GM12878 (cell line): ENCODE measurements around the gene SMIM17. TPM values are rescaled to one million over a fixed set of nuclear protein-coding genes. Genes with fewer than 3 reads are reported as not detected.

ENCODE experiments used
- ATF7 ChIP-seq: fragments of 450-650 bp; IDR thresholded peaks from 2 replicates; pipeline ENCODE4 v1.6.1; 2016; ENCODE audit warnings: low read depth, mild to moderate bottlenecking
- BCL11A ChIP-seq: IDR thresholded peaks from 2 replicates; pipeline ENCODE4 v1.6.1; 2011; ENCODE audit warnings: low read depth, low read length
- BCL3 ChIP-seq: IDR thresholded peaks from 2 replicates; pipeline ENCODE4 v1.6.1; 2011; ENCODE audit warnings: borderline replicate concordance, low read depth, mild to moderate bottlenecking, moderate library complexity, low read length; ENCODE audit not compliant: insufficient read depth, poor library complexity, severe bottlenecking
- CHD4 ChIP-seq: fragments of 200-600 bp; sonication (generic); IDR thresholded peaks from 2 replicates; pipeline ENCODE4 v1.6.1; 2016; ENCODE audit warnings: mild to moderate bottlenecking
- FOXK2 ChIP-seq: fragments of 450-650 bp; IDR thresholded peaks from 2 replicates; pipeline ENCODE4 v1.6.1; 2017; ENCODE audit warnings: mild to moderate bottlenecking, moderate library complexity
- FOXM1 ChIP-seq: IDR thresholded peaks from 2 replicates; pipeline ENCODE4 v1.6.1; 2012; ENCODE audit warnings: low read depth, mild to moderate bottlenecking, inconsistent platforms, low read length, moderate library complexity
- HCFC1 ChIP-seq: fragments of 150-350 bp; IDR thresholded peaks from 2 replicates; pipeline ENCODE4 v1.6.1; 2014; ENCODE audit warnings: low read length
- HDGF ChIP-seq: fragments of 450-650 bp; IDR thresholded peaks from 2 replicates; pipeline ENCODE4 v1.6.1; 2016; ENCODE audit warnings: antibody characterized with exemption
- IRF3 ChIP-seq: fragments of 450-650 bp; IDR thresholded peaks from 2 replicates; pipeline ENCODE4 v1.6.1; 2014; ENCODE audit warnings: mild to moderate bottlenecking
- MAX ChIP-seq: IDR thresholded peaks from 2 replicates; pipeline ENCODE4 v1.6.1; 2012; ENCODE audit warnings: low read depth, low read length, improper control_type of control experiment
- MTA3 ChIP-seq: IDR thresholded peaks from 2 replicates; pipeline ENCODE4 v1.6.1; 2012; ENCODE audit warnings: low read length, inconsistent platforms, borderline replicate concordance
- NFYB ChIP-seq: IDR thresholded peaks from 2 replicates; pipeline ENCODE4 v1.6.1; 2011; ENCODE audit warnings: low read depth, mild to moderate bottlenecking, low read length, improper control_type of control experiment, moderate library complexity; ENCODE audit not compliant: insufficient read depth
- NRF1 ChIP-seq: conservative IDR thresholded peaks from 2 replicates; pipeline ENCODE4 v1.6.1; 2011; ENCODE audit warnings: mild to moderate bottlenecking, low read depth, low read length, improper control_type of control experiment
- POU2F2 ChIP-seq: IDR thresholded peaks from 3 replicates; pipeline ENCODE4 v1.6.1; 2011; ENCODE audit warnings: low read depth, mild to moderate bottlenecking, low read length, borderline replicate concordance
- PRDM15 ChIP-seq: fragments of 450-650 bp; formaldehyde crosslinking; IDR thresholded peaks from 2 replicates; pipeline ENCODE4 v1.4.0; 2020; ENCODE audit warnings: mild to moderate bottlenecking, moderate library complexity
- RBBP5 ChIP-seq: fragments of 200-600 bp; sonication (generic); conservative IDR thresholded peaks from 2 replicates; pipeline ENCODE4 v1.6.1; 2016
- TARDBP ChIP-seq: IDR thresholded peaks from 2 replicates; pipeline ENCODE4 v1.6.1; 2016; ENCODE audit warnings: borderline replicate concordance
- polyA plus RNA-seq, 11 experiments: library from polyadenylated mRNA; depleted of rRNA in 4 of 11; unstranded in 6 of 11; stranded (reverse) in 5 of 11; fragments of >200 nt; fragmentation: Nextera tagmentation in 4 of 11; fragmentation: Illumina TruSeq in 1 of 11; extraction: Ambion mirVana in 4 of 11; extraction: Trizol in 1 of 11; gene quantifications; 1 replicate in 1 of 11; 2 replicates in 10 of 11; pipeline versions ENCODE4 v1.2.1 to v1.2.3, GENCODE V29; 2011 to 2016; ENCODE audit warnings: inconsistent platforms in 2 of 11, missing spikeins in 2 of 11, low read depth in 1 of 11
- total RNA-seq, 4 experiments: library from RNA; depleted of rRNA in 3 of 4; stranded (reverse); fragments of >200 nt in 3 of 4; fragmentation: Illumina TruSeq in 1 of 4; extraction: Trizol in 1 of 4; gene quantifications; 2 replicates each; pipeline versions ENCODE4 v1.2.1 to v1.2.3, GENCODE V29; 2013 to 2021
- TF ChIP-seq, protein P1 (sequence below), 3 experiments: IDR thresholded peaks in 2 of 3; conservative IDR thresholded peaks in 1 of 3; 2 replicates each; pipeline ENCODE4 v1.5.1; 2011; ENCODE audit warnings: low read depth in 3 of 3, low read length in 3 of 3, mild to moderate bottlenecking in 3 of 3, control low read depth in 2 of 3, moderate library complexity in 2 of 3, inconsistent platforms in 1 of 3, mixed read lengths in 1 of 3; ENCODE audit not compliant: control insufficient read depth in 2 of 3, insufficient read depth in 1 of 3; ENCODE audit errors: extremely low read depth in 1 of 3
- TF ChIP-seq, protein P2 (sequence below): fragments of 450-650 bp; IDR thresholded peaks from 2 replicates; pipeline ENCODE4 v1.6.1; 2018; ENCODE audit warnings: borderline replicate concordance, mild to moderate bottlenecking; ENCODE audit not compliant: partially characterized antibody

SMIM17 gene
- total and polyA plus RNA-seq, 10 of the 15 experiments (the other 5 are each of a cell fraction or from before 2014, with no cell fraction given) = 0.07 to 0.23 (median 0.17) TPM; not detected in 6

DNA sequence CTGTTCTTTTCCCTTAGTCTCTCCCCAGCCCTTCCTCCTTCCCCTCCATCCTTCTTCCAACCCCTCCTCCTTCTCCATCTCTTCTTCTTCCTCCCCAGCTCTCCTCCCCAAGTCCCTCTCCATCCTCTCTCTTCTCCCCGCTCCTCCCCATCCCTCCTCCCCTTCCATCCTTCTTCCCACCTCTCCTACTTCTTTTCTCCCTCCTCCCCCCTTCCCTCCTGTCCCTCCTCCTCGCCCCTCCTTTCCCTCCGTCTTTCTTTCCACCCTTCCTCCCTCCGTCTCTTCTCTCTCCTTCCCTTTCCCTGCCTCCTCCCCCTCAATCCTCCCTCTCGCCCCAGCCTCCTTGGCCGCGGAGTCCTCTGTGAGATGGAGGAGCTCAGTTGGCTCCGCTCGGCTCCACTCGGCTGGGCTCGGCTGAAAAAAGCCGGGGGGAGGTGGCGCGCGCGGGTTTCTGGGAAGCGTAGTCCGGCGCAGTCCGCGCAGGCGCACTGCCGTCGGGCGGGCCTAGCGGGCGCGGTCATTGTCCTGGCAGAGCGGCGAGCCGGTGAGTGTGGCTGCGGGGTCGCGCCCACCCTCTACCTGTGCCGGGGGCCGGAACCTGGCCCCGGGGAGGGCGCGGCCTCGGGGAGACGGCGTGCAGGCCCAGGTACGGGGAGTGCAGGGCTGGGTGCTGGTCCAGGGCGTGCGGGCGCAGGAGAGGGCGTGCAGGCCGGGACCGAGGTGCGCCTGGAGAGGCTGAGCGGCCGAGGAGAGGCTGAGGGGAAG lies 48.0 kb upstream of the SMIM17 start, which contains the start of gene ZNF71 (continued):
- no peak for TF ChIP-seq PRDM15 (CRISPR knock-in tag)
- TF ChIP-seq IRF3 = no peak
- no peak for TF ChIP-seq MTA3
- TF ChIP-seq NRF1 = peak; percentile 36; the same call in 1 of the 2 replicates
- TF ChIP-seq ATF7 = 0 out of 2 replicates have a peak, but pooled peaks have one; percentile 17
- TF ChIP-seq TARDBP = no peak
- peak; percentile 77 for TF ChIP-seq HCFC1
- no peak for TF ChIP-seq MAX
- no peak for TF ChIP-seq NFYB
- TF ChIP-seq, protein P1, sequence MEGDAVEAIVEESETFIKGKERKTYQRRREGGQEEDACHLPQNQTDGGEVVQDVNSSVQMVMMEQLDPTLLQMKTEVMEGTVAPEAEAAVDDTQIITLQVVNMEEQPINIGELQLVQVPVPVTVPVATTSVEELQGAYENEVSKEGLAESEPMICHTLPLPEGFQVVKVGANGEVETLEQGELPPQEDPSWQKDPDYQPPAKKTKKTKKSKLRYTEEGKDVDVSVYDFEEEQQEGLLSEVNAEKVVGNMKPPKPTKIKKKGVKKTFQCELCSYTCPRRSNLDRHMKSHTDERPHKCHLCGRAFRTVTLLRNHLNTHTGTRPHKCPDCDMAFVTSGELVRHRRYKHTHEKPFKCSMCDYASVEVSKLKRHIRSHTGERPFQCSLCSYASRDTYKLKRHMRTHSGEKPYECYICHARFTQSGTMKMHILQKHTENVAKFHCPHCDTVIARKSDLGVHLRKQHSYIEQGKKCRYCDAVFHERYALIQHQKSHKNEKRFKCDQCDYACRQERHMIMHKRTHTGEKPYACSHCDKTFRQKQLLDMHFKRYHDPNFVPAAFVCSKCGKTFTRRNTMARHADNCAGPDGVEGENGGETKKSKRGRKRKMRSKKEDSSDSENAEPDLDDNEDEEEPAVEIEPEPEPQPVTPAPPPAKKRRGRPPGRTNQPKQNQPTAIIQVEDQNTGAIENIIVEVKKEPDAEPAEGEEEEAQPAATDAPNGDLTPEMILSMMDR (IDR thresholded peaks at IDR 0.05 in 2 of 3, conservative IDR thresholded peaks at IDR 0.05 in 1 of 3; ENCODE audit: control insufficient read depth in 2 of 3, extremely low read depth in 1 of 3, insufficient read depth in 1 of 3, low read depth in 3 of 3, low read length in 3 of 3) = no peak
- no peak for TF ChIP-seq CHD4
- no peak for TF ChIP-seq POU2F2
- TF ChIP-seq BCL3 = no peak
- peak; percentile 63; the same call in 1 of the 2 replicates for TF ChIP-seq HDGF
- no peak for TF ChIP-seq RBBP5
- TF ChIP-seq, protein P2, sequence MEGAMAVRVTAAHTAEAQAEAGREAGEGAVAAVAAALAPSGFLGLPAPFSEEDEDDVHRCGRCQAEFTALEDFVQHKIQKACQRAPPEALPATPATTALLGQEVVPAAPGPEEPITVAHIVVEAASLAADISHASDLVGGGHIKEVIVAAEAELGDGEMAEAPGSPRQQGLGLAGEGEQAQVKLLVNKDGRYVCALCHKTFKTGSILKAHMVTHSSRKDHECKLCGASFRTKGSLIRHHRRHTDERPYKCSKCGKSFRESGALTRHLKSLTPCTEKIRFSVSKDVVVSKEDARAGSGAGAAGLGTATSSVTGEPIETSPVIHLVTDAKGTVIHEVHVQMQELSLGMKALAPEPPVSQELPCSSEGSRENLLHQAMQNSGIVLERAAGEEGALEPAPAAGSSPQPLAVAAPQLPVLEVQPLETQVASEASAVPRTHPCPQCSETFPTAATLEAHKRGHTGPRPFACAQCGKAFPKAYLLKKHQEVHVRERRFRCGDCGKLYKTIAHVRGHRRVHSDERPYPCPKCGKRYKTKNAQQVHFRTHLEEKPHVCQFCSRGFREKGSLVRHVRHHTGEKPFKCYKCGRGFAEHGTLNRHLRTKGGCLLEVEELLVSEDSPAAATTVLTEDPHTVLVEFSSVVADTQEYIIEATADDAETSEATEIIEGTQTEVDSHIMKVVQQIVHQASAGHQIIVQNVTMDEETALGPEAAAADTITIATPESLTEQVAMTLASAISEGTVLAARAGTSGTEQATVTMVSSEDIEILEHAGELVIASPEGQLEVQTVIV = no peak
- TF ChIP-seq BCL11A = no peak
- TF ChIP-seq FOXK2 = no peak
- no peak for TF ChIP-seq FOXM1
